Measurements from ENCODE around the gene JARID2. TPM values are rescaled to one million over a fixed set of nuclear protein-coding genes. Genes with fewer than 3 reads are reported as not detected.

Gene JARID2
- total and polyA plus RNA-seq, 2 of the 13 experiments (the other 11 are each of a cell fraction or from before 2014, with no cell fraction given): 7.5 to 10.3 TPM

DNA sequence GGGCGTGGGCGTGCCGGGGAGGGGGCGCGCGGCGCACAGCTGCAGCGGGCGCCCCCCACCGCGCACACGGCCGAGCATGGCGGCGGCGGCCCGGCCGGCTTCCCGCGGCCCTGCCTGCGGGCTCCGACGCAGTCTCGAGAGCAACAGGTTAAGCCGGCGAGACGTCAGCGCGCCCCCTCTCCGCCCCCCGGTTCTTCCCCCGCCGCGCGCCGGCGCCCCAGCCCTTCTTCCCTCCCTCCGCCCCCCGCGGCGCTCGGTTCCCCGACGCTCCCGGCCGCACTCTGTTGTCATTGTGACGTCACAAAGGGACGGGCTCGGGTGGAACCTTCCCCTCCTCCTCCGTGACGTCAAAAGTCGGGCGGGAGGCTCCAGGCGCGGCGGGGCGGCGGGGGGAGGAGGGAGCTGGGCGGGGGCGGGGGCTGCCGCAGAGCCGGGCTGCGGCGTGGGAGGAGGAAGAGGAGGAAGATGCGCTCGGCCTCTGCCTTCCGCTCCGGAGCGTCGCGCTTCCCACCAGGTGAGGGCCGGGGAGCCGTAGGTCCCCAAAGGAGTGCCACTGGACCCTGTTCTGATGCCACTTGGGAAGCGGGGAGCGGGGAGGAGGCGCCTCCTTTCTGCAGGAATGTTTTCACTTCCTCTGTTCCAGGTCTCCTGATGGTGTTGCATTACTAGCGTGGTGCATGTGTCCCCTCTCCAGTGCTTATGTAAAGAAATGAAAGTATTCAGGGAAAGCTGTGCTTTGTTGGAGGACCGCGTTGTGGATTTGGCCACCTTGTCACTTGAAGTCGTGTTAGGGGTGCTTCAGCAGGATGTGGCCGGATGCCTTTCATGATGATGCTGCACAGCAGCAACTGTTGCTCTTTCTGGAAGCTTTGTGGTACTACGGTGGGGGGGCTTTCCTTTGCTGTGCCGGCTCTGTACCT is 2.8 kb downstream of the JARID2 start (continued):
- TF ChIP-seq, protein P1, sequence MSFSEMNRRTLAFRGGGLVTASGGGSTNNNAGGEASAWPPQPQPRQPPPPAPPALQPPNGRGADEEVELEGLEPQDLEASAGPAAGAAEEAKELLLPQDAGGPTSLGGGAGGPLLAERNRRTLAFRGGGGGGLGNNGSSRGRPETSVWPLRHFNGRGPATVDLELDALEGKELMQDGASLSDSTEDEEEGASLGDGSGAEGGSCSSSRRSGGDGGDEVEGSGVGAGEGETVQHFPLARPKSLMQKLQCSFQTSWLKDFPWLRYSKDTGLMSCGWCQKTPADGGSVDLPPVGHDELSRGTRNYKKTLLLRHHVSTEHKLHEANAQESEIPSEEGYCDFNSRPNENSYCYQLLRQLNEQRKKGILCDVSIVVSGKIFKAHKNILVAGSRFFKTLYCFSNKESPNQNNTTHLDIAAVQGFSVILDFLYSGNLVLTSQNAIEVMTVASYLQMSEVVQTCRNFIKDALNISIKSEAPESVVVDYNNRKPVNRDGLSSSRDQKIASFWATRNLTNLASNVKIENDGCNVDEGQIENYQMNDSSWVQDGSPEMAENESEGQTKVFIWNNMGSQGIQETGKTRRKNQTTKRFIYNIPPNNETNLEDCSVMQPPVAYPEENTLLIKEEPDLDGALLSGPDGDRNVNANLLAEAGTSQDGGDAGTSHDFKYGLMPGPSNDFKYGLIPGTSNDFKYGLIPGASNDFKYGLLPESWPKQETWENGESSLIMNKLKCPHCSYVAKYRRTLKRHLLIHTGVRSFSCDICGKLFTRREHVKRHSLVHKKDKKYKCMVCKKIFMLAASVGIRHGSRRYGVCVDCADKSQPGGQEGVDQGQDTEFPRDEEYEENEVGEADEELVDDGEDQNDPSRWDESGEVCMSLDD (CRISPR knock-in tag; IDR thresholded peaks at IDR 0.05; ENCODE audit: borderline replicate concordance): no peak
- 0 out of 2 replicates have a peak, but pooled peaks have one; percentile 62 for TF ChIP-seq ZFP41 (CRISPR knock-in tag; IDR thresholded peaks at IDR 0.05; ENCODE audit: borderline replicate concordance)
- TF ChIP-seq, protein P2, sequence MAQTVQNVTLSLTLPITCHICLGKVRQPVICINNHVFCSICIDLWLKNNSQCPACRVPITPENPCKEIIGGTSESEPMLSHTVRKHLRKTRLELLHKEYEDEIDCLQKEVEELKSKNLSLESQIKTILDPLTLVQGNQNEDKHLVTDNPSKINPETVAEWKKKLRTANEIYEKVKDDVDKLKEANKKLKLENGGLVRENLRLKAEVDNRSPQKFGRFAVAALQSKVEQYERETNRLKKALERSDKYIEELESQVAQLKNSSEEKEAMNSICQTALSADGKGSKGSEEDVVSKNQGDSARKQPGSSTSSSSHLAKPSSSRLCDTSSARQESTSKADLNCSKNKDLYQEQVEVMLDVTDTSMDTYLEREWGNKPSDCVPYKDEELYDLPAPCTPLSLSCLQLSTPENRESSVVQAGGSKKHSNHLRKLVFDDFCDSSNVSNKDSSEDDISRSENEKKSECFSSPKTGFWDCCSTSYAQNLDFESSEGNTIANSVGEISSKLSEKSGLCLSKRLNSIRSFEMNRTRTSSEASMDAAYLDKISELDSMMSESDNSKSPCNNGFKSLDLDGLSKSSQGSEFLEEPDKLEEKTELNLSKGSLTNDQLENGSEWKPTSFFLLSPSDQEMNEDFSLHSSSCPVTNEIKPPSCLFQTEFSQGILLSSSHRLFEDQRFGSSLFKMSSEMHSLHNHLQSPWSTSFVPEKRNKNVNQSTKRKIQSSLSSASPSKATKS (CRISPR knock-in tag; IDR thresholded peaks at IDR 0.05): no peak
- no peak for TF ChIP-seq POLR2AphosphoS5 (IDR thresholded peaks at IDR 0.05; ENCODE audit: low read depth, low read length)
- no peak for TF ChIP-seq SCMH1 (CRISPR knock-in tag; IDR thresholded peaks at IDR 0.05; ENCODE audit: borderline replicate concordance)
- no peak for TF ChIP-seq ZNF790 (CRISPR knock-in tag; IDR thresholded peaks at IDR 0.05; ENCODE audit: borderline replicate concordance)
- TF ChIP-seq HINFP (CRISPR knock-in tag; IDR thresholded peaks at IDR 0.05; ENCODE audit: low read depth): no peak
- no peak for TF ChIP-seq ZNF883 (CRISPR knock-in tag; IDR thresholded peaks at IDR 0.05; ENCODE audit: not compliant biosample characterization)
- TF ChIP-seq, protein P3, sequence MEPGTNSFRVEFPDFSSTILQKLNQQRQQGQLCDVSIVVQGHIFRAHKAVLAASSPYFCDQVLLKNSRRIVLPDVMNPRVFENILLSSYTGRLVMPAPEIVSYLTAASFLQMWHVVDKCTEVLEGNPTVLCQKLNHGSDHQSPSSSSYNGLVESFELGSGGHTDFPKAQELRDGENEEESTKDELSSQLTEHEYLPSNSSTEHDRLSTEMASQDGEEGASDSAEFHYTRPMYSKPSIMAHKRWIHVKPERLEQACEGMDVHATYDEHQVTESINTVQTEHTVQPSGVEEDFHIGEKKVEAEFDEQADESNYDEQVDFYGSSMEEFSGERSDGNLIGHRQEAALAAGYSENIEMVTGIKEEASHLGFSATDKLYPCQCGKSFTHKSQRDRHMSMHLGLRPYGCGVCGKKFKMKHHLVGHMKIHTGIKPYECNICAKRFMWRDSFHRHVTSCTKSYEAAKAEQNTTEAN (CRISPR knock-in tag; conservative IDR thresholded peaks at IDR 0.05): no peak
- 0 out of 2 replicates have a peak, but pooled peaks have one; percentile 39 for TF ChIP-seq EED (CRISPR knock-in tag; IDR thresholded peaks at IDR 0.05)
- peak; percentile 76; the same call in 1 of the 2 replicates for TF ChIP-seq MTA1 (CRISPR knock-in tag; IDR thresholded peaks at IDR 0.05; ENCODE audit: borderline replicate concordance)
- TF ChIP-seq ZNF431 (CRISPR knock-in tag; IDR thresholded peaks at IDR 0.05; ENCODE audit: borderline replicate concordance, low read depth): no peak
- 0 out of 2 replicates have a peak, but pooled peaks have one; percentile 7 for TF ChIP-seq ZNF777 (CRISPR knock-in tag; IDR thresholded peaks at IDR 0.05)
- TF ChIP-seq EHMT2 (IDR thresholded peaks at IDR 0.05; ENCODE audit: borderline replicate concordance, low read depth, low read length): no peak
- no peak for TF ChIP-seq ZNF878 (CRISPR knock-in tag; IDR thresholded peaks at IDR 0.05)
- no peak for TF ChIP-seq NCOA1 (CRISPR knock-in tag; IDR thresholded peaks at IDR 0.05)
- no peak for TF ChIP-seq IRF1 (CRISPR knock-in tag; IDR thresholded peaks at IDR 0.05; ENCODE audit: low read depth)
- TF ChIP-seq ATM (IDR thresholded peaks at IDR 0.05; ENCODE audit: borderline replicate concordance): no peak

Measured in HepG2 (cell line).